Tibial artery (tissue), 4 donors: ENCODE data around the gene SFTPA1.
"Not testable (repeated sequence)": the region's sequence is repeated elsewhere in the genome, so short reads cannot be mapped to it uniquely, and the experiment has no call there.

Experiments
- DNase-seq, 2 donors: peaks; one replicate each; pipeline ENCODE4 v3.0.0-alpha.2; 2019
- H3K27ac ChIP-seq, 2 donors: fragments of 200-600 bp; sonication (generic) in 1 of 2; 1 replicate in 1 of 2; 2 replicates in 1 of 2; pipeline ENCODE4 v1.5.1; 2018 to 2019; ENCODE audit warnings: mild to moderate bottlenecking in 1 of 2
- H3K27me3 ChIP-seq, 2 donors: fragments of 200-600 bp; sonication (generic) in 1 of 2; one replicate each; pipeline versions ENCODE4 v1.5.1 to v1.6.0; 2016 to 2019
- H3K36me3 ChIP-seq, 3 donors: fragments of 200-600 bp; sonication (generic) in 2 of 3; one replicate each; pipeline ENCODE4 v1.5.1; 2016 to 2019; ENCODE audit warnings: mild to moderate bottlenecking in 2 of 3
- H3K4me1 ChIP-seq, 4 donors: fragments of 200-600 bp; sonication (generic) in 2 of 4; 1 replicate in 3 of 4; 2 replicates in 1 of 4; pipeline ENCODE4 v1.5.1; 2016 to 2019
- H3K4me3 ChIP-seq, 2 donors: fragments of 200-600 bp; sonication (generic) in 1 of 2; 1 replicate in 1 of 2; 2 replicates in 1 of 2; pipeline ENCODE4 v1.5.1; 2018 to 2019; ENCODE audit warnings: mild to moderate bottlenecking in 2 of 2
- H3K9me3 ChIP-seq, 3 donors: fragments of 200-600 bp; sonication (generic) in 1 of 3; one replicate each; pipeline ENCODE4 v1.5.1; 2016 to 2019
- intact Hi-C: fragments of 100-400 bp; cut with DNase I; formaldehyde crosslinking; loops from one replicate; pipeline ENCODE4 v1.15.0; 2023; ENCODE audit warnings: low total_unique reads
- TF ChIP-seq, protein P1 (sequence below), 2 experiments: fragments of 200-600 bp in 1 of 2; fragments of 450-650 bp in 1 of 2; IDR thresholded peaks; one replicate each; pipeline ENCODE4 v1.5.1; 2017 to 2019; ENCODE audit warnings: antibody characterized with exemption in 2 of 2, mild to moderate bottlenecking in 1 of 2, moderate library complexity in 1 of 2

The SFTPA1 gene

DNA sequence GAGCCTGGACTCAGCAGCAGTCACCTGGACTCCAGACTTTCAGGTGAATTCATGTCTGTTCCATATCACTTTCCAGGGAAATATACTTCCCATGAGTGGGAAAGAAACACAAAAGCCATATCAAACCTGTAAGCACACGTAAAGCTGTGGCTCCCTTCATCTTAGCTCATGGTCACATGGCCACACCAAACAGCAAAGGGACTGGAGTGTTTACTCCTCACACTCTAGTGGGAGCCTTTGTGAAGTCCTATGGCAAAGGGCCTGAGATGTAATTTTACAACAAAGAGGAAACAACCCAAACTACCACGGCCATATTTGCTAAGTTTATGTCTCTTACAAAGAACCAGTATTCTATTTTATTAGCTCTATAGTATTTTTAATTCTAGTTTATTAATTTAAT, 16.3 kb downstream of the SFTPA1 start:
- Histone ChIP-seq H3K27ac (no peak overlapping the region), H3K9me3 (peaks cover 0 to 5% (median 0%) of the 10 kb centered on the region in 3 donors), H3K4me1 (no peaks in the 10 kb centered on the region), H3K36me3 (no peaks in the 10 kb centered on the region), H3K27me3 (no peaks in the 10 kb centered on the region), H3K4me3 (no peak overlapping the region)
- intact Hi-C loops = no loop called here
- no peak for DNase-seq
- TF ChIP-seq, protein P1, sequence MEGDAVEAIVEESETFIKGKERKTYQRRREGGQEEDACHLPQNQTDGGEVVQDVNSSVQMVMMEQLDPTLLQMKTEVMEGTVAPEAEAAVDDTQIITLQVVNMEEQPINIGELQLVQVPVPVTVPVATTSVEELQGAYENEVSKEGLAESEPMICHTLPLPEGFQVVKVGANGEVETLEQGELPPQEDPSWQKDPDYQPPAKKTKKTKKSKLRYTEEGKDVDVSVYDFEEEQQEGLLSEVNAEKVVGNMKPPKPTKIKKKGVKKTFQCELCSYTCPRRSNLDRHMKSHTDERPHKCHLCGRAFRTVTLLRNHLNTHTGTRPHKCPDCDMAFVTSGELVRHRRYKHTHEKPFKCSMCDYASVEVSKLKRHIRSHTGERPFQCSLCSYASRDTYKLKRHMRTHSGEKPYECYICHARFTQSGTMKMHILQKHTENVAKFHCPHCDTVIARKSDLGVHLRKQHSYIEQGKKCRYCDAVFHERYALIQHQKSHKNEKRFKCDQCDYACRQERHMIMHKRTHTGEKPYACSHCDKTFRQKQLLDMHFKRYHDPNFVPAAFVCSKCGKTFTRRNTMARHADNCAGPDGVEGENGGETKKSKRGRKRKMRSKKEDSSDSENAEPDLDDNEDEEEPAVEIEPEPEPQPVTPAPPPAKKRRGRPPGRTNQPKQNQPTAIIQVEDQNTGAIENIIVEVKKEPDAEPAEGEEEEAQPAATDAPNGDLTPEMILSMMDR (IDR thresholded peaks at IDR 0.05) = no peak

DNA sequence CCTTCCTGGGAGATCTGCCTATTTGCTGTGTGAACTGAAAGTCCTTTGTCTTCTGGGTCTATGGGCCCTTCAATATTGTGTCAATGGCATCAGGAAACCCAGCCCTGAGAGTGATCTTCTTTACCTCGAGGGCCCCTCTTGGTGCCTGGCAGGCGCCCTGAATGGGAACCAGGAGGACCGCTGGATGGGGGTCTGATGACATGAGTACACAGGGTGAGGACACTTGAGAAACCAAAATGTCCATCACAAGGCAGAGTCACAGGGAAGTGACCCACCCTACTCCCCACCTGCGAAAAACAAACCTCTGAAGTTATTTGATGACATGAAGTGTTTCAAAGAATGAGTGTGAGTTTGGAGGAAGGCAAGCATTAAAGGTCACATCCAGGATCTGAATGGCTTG, 17.3 kb downstream of the SFTPA1 start:
- no peak overlapping the region for H3K27ac ChIP-seq
- intact Hi-C loops = no loop called here
- no peaks in the 10 kb centered on the region for H3K4me1 ChIP-seq
- H3K4me3 ChIP-seq = no peak overlapping the region
- DNase-seq = no peak
- H3K27me3 ChIP-seq = no peaks in the 10 kb centered on the region
- TF ChIP-seq, protein P1 (IDR thresholded peaks at IDR 0.05) = no peak
- H3K9me3 ChIP-seq = peaks cover 0 to 5% (median 0%) of the 10 kb centered on the region in 3 donors
- no peaks in the 10 kb centered on the region for H3K36me3 ChIP-seq

DNA sequence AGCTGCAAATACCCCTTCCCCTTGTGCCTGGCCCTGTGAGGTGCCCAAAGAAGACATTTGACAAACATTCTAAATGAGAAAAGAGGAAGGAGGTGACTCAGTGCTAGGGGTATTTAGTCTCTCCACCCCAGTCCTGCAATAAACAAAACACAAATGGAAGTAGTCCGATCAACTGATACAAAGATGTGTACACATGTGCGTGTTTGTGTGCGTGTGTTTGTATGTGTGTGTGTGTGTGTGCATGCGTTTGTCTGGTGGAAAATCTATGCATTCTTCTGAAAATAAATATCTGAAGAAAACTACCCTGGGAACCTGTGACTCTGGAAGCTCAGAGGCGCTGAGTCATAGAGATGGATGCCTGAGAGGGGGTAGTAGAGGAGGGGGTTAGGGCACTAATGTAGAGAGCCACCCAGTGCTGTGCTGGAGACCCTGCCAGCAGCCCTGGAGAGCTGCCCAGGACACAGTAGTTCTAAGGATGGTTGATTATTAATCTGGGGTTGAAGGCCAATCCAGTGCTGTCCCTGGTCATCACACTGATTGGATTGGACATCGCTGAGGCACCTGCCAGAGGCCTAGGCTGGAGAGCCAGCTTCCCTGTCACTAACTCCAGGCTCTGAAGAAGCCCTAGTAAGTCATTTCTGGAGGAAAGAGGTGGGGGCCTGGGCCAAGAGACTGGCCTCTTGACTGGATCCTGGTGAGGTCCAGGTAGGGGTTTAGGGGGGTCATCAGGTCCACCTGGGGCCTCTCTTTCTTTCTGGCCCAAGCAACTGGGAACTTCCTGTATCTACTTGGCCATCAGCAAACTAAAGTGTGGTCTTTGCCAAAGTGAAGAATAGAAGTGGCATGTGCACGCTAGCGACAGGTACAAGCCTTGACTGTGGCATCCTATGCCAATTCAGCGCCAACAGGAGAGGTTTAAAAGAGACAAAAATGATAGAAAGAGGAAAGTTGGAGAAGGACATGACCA, 18.5 kb downstream of the SFTPA1 start:
- TF ChIP-seq, protein P1 (IDR thresholded peaks at IDR 0.05) = no peak
- DNase-seq = no peak
- intact Hi-C loops = no loop called here
- Histone ChIP-seq H3K36me3 (no peaks in the 10 kb centered on the region), H3K4me3 (no peak overlapping the region), H3K27ac (no peak overlapping the region), H3K4me1 (no peaks in the 10 kb centered on the region), H3K27me3 (no peaks in the 10 kb centered on the region), H3K9me3 (no peaks in the 10 kb centered on the region)

DNA sequence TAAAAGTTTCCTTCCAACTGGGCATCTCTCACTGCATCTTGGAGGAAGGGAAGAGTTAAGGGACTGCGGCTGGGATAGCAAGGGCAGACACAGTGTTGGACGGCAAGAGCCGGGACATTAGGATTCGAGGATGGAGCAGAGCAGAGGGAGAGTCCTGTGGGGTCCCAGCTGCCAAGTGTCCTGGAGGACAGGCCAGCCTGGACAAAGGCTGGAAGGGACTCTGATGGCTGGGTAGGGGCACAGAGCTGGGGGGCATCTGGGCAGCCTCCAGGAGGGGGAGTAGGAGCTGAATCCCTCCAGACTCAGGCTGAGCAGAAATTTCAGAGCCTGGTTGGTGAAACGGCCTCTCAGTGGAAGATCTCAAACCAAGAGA, 19.2 kb downstream of the SFTPA1 start:
- H3K27me3 ChIP-seq = no peaks in the 10 kb centered on the region
- no peaks in the 10 kb centered on the region for H3K9me3 ChIP-seq
- no peaks in the 10 kb centered on the region for H3K4me1 ChIP-seq
- intact Hi-C loops = no loop called here
- no peak overlapping the region for H3K27ac ChIP-seq
- TF ChIP-seq, protein P1 (IDR thresholded peaks at IDR 0.05) = no peak
- no peaks in the 10 kb centered on the region for H3K36me3 ChIP-seq
- no peak for DNase-seq
- no peak overlapping the region for H3K4me3 ChIP-seq

DNA sequence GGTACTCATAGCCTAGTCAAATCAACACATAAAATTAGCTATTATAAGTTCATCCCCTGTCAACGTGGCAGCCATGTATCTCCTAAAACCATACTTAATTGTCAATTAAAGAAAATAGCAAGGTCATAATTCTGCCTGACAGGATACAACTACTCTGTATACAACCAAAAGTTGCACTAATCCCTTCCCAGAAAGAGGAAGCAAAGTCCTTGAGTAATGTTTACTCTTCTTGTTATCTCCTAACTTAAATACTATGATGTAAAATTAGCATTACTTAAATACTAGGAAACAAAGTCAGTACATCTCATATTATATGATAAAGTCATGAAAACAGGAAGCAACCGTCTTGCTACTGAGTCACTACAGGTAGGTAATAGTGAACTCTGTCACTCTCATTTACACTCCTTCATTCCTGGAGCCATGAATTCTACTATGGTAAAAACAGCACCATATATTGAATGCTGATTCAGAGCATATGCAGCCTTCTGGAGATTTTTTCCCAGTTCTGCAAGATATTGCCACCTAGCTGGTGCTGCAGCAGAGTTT, 26.0 kb downstream of the SFTPA1 start:
- H3K27ac ChIP-seq, DNase-seq, H3K4me3 ChIP-seq, H3K36me3 ChIP-seq, intact Hi-C loops, H3K4me1 ChIP-seq, H3K9me3 ChIP-seq, H3K27me3 ChIP-seq: not testable (repeated sequence)

DNA sequence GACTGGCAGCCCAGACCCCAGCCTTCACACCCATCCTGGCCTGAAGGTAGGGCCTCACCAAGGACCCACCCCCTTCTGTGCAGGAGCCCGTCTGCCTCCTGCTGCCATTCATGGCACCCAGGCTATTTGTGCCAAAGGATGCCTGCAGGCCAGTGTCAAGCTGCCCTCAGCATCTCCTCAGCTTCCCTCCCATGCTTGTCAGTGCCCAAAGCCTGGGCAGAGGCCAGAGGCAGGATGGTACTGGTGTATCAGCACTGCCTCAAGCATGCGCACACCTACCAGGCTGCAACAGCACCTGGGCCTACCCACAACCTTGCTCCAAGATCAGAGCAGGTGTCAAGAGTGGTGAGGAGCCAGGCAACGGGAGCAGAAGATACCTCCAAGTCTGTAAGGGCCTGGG, 27.6 kb downstream of the SFTPA1 start:
- DNase-seq = no peak
- Histone ChIP-seq H3K4me1 (no peaks in the 10 kb centered on the region), H3K27me3 (no peaks in the 10 kb centered on the region), H3K9me3 (no peaks in the 10 kb centered on the region), H3K27ac (no peak overlapping the region), H3K36me3 (no peaks in the 10 kb centered on the region), H3K4me3 (no peak overlapping the region)
- intact Hi-C loops = no loop called here
- TF ChIP-seq, protein P1 (IDR thresholded peaks at IDR 0.05) = no peak

DNA sequence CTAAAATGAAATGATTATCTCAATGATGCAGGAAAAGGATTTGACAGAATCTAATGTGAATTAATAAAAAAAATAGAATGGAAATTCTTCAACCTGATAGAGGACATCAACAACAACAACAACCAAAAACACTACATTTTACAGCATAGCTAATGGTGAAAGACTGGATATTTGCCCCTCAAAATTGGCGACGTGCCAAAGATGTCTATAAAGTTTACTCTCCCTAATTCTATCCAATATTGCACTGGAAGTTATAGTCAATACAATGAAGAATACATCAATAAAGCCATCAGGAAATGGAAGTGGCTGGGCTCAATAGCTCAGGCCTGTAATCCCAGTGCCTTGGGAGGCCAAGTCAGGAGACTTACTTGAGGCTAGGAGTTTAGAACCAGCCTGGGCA, 42.0 kb downstream of the SFTPA1 start:
- intact Hi-C loops, H3K27ac ChIP-seq: not testable (repeated sequence)

DNA sequence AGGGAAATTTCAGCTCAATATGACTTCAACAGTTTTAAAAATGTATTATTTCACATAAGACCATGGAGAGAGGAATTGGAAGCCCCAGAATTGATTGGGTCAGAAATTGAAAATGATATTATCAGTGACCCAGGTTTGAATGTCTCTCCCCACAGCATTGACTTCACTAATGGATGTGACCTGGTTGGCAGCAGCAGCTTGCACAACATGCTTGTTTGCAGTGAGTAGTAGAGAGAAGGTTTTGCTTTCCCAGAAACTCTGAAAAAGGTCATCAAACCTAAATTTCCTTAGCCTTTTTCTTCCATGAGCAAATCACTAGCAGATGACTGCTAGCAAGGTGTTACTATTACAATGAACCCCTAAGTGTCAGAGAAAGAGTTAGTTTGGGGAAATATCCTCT, 52.5 kb downstream of the SFTPA1 start:
- H3K27ac ChIP-seq, H3K36me3 ChIP-seq, DNase-seq, H3K9me3 ChIP-seq, H3K4me1 ChIP-seq, H3K4me3 ChIP-seq, intact Hi-C loops, H3K27me3 ChIP-seq: not testable (repeated sequence)

More for the DNA sequence above, 42.0 kb downstream of the SFTPA1 start:
- not testable (repeated sequence) for H3K4me3 ChIP-seq, DNase-seq, H3K27me3 ChIP-seq, H3K4me1 ChIP-seq, H3K36me3 ChIP-seq, H3K9me3 ChIP-seq

DNA sequence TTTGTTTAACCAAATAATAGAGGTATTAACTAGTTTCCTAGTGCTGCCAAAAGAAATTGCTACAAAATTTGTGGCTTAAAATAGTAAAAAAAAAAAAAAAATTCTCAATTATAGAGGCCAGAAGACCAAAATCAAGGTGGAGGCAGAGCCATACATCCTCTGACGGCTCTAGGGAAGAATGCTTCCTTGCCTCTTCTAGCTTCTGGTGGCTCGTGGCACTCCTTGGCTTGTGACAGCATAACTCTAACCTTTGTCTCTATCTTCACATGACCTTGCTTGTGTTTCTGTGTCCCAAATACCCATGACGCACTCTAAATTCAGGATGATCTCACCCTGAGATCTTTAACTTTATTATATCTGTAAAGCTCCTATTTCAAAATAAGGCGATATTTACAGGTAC, 53.9 kb downstream of the SFTPA1 start:
- H3K4me1 ChIP-seq, H3K4me3 ChIP-seq, H3K27ac ChIP-seq, H3K9me3 ChIP-seq, intact Hi-C loops, H3K36me3 ChIP-seq, DNase-seq, H3K27me3 ChIP-seq: not testable (repeated sequence)
